ENCODE results near the gene BOLA1. TPM values are rescaled to one million over a fixed set of nuclear protein-coding genes. Genes with fewer than 3 reads are reported as not detected.
"Not testable (repeated sequence)": the region's sequence is repeated elsewhere in the genome, so short reads cannot be mapped to it uniquely, and the experiment has no call there.

Gene BOLA1
- total RNA-seq, 1 donor from 2014 or later, result 11.6 TPM

DNA sequence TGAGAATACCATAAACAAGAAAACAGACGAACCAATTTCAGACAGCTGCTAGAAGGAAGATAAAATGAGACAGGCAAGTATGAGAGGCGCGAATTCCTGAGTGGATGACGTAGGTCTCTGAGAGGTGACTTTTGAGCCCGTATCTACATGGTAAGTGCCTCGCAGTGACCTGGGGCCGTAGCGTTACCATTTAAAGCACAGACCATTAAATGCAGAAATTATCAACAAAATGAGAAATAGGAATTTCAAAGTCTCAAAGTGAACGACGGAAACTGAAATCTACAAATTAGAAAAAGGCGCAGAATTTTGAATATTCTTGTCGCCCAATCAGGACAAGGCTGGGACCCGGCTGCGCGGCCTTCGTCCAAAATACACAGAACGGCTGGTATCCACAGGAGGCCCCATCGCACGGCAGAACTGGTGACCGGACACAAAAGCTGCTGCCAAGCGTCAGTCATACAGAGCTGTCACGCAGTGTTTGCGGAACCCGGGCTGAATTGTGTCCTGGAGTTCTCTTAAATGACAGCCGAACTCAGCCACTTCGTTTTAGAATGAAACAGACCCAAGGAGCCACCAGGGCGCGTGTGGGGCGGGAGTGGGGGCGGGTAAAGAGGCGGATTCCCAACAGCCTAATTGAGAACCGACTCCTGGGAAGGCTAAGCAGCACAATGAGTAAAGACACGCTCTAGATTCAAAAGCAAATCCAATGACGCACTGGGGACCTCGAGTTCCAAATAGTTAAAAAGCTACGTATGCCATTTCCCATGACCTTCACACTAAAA is 13.8 kb upstream of the BOLA1 start:
- Mint-ChIP-seq H3K4me1 (peaks cover 4% of the 10 kb centered on the region), H3K4me3 (no peak overlapping the region), H3K36me3 (no peaks in the 10 kb centered on the region), H3K9me3 (no peaks in the 10 kb centered on the region), H3K27ac (no peak overlapping the region), H3K27me3 (ENCODE audit: low read depth) (no peaks in the 10 kb centered on the region)
- TF ChIP-seq, protein P1, sequence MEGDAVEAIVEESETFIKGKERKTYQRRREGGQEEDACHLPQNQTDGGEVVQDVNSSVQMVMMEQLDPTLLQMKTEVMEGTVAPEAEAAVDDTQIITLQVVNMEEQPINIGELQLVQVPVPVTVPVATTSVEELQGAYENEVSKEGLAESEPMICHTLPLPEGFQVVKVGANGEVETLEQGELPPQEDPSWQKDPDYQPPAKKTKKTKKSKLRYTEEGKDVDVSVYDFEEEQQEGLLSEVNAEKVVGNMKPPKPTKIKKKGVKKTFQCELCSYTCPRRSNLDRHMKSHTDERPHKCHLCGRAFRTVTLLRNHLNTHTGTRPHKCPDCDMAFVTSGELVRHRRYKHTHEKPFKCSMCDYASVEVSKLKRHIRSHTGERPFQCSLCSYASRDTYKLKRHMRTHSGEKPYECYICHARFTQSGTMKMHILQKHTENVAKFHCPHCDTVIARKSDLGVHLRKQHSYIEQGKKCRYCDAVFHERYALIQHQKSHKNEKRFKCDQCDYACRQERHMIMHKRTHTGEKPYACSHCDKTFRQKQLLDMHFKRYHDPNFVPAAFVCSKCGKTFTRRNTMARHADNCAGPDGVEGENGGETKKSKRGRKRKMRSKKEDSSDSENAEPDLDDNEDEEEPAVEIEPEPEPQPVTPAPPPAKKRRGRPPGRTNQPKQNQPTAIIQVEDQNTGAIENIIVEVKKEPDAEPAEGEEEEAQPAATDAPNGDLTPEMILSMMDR (IDR thresholded peaks at IDR 0.05; ENCODE audit: unreplicated experiment), result no peak
- peak; percentile 45 to 72 for DNase-seq (ENCODE audit: low spot score in 2 of 2, unreplicated experiment in 2 of 2)

DNA sequence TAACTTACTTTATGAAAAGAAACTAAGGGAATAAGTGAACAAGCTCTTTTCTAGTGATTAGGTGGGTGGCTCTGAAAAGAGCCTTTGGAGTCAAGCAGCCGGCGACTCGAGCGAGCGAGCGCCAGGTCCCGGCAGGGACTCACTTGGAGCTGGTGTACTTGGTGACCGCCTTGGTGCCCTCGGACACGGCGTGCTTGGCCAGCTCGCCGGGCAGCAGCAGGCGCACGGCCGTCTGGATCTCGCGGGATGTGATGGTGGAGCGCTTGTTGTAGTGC is 13.3 kb upstream of the BOLA1 start:
- not testable (repeated sequence) for H3K4me1 Mint-ChIP-seq; H3K36me3 Mint-ChIP-seq; DNase-seq (ENCODE audit: low spot score in 2 of 2, unreplicated experiment in 2 of 2); H3K27me3 Mint-ChIP-seq (ENCODE audit: low read depth); H3K4me3 Mint-ChIP-seq; H3K27ac Mint-ChIP-seq; H3K9me3 Mint-ChIP-seq

DNA sequence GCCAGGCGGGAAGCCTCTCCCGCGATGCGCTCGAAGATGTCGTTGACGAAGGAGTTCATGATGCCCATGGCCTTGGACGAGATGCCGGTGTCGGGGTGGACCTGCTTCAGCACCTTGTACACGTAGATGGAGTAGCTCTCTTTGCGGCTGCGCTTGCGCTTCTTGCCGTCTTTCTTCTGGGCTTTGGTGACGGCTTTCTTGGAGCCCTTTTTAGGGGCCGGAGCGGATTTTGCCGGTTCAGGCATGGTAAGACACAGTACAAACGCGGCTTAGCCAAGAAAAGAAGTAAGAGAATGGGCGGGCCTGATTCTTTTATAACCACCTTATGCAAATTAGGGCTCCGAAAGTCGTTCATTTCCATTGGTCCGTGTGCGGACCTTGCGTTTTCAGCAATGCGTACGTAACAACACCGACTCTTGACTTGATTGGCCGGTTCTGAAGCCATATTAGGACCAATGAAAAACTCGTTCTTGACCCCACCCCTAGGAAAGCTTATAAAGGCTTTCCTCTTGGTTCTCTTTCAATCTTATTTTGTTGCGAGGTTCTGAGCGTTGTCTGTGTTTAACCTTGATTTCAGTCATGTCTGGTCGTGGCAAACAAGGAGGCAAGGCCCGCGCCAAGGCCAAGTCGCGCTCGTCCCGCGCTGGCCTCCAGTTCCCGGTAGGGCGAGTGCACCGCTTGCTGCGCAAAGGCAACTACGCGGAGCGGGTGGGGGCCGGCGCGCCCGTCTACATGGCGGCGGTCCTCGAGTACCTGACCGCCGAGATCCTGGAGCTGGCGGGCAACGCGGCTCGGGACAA is 12.8 kb upstream of the BOLA1 start:
- Mint-ChIP-seq H3K4me3 (no peak overlapping the region), H3K27me3 (ENCODE audit: low read depth) (no peaks in the 10 kb centered on the region), H3K27ac (no peak overlapping the region), H3K9me3 (no peaks in the 10 kb centered on the region), H3K4me1 (peaks cover 4% of the 10 kb centered on the region), H3K36me3 (no peaks in the 10 kb centered on the region)
- peak; percentile 46 to 81 for DNase-seq (ENCODE audit: low spot score in 2 of 2, unreplicated experiment in 2 of 2)
- TF ChIP-seq, protein P1 (IDR thresholded peaks at IDR 0.05; ENCODE audit: unreplicated experiment), result no peak

DNA sequence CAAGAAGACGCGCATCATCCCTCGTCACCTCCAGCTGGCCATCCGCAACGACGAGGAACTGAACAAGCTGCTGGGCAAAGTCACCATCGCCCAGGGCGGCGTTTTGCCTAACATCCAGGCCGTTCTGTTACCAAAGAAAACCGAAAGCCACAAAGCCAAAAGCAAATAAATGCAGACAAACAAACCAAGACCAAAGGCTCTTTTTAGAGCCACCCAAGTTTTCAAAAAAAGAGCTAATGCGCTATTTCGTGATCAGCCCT is 12.2 kb upstream of the BOLA1 start:
- not testable (repeated sequence) for H3K4me3 Mint-ChIP-seq; H3K9me3 Mint-ChIP-seq; H3K4me1 Mint-ChIP-seq; DNase-seq (ENCODE audit: low spot score in 2 of 2, unreplicated experiment in 2 of 2); H3K27ac Mint-ChIP-seq; H3K36me3 Mint-ChIP-seq; H3K27me3 Mint-ChIP-seq (ENCODE audit: low read depth)

DNA sequence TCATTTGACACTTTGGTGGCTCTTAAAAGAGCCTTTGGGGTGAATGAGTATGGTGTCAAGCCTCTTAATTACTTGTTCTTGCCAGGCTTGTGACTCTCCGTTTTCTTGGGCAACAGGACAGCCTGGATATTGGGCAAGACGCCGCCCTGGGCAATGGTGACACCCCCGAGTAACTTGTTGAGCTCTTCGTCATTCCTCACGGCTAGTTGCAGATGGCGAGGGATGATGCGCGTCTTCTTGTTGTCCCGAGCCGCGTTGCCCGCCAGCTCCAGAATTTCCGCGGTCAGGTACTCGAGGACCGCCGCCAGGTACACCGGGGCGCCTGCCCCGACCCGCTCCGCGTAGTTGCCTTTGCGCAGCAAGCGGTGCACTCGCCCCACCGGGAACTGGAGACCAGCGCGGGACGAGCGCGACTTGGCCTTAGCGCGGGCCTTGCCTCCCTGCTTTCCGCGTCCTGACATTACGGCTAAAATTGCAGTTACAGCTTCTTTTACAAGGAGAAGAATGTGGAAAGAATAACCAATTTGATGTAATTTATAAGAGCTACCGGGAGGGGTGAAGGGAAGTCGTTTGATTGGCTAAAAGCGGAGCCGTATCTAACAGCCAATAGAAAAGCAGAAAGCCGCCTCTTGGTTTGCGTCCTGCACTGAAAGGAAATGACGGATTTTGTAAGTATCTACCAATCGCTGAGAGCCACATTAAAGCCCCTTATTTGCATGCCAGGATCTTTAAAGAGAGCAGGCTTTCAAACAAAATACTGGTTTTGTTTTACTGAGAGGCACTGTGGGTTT is 11.7 kb upstream of the BOLA1 start:
- Mint-ChIP-seq H3K27me3 (ENCODE audit: low read depth) (no peaks in the 10 kb centered on the region), H3K36me3 (no peaks in the 10 kb centered on the region), H3K4me1 (peaks cover 4% of the 10 kb centered on the region), H3K4me3 (no peak overlapping the region), H3K27ac (no peak overlapping the region), H3K9me3 (no peaks in the 10 kb centered on the region)
- TF ChIP-seq, protein P1 (IDR thresholded peaks at IDR 0.05; ENCODE audit: unreplicated experiment), result no peak
- peak; percentile 46 to 76 for DNase-seq (ENCODE audit: low spot score in 2 of 2, unreplicated experiment in 2 of 2)

DNA sequence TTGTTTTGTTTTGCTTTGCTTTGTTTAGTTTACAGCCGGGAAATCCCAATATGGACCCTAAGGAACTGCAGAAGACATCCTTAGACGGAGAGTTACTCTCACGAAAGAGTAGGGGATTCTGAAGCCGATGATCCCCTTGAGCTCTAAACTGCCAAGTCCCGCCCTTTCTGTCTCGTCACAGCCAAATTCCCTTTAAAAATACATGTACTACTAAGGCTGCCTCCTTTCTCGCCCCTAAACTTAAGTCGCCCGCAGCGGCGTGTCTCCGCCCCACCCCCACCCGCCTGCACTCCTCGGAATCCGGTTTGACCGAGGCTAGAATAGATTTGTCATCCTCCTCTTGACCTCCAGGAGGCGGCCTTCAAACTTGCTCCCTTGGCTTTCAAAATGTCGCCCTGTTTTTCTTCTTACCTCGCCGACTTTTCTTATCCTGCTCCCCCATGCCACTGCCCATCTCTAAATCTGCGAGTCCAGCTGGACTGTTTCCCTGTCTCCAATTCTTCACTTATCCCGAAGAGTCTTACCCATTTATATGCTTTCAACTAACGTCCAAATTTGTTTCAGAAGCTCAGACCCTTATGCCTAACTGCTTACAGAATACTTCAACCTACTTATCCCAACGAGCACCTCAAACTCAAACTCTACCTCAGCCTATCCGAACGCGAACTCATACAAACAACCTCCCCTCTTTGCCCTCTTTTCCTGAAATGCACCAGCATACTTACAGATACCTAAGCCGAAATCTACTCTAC is 10.9 kb upstream of the BOLA1 start:
- no peaks in the 10 kb centered on the region for H3K36me3 Mint-ChIP-seq

More for the DNA sequence above, 10.9 kb upstream of the BOLA1 start:
- DNase-seq (ENCODE audit: low spot score in 2 of 2, unreplicated experiment in 2 of 2), result peak; percentile 37 to 71
- H3K9me3 Mint-ChIP-seq, result no peaks in the 10 kb centered on the region
- H3K27me3 Mint-ChIP-seq (ENCODE audit: low read depth), result no peaks in the 10 kb centered on the region
- H3K27ac Mint-ChIP-seq, result no peak overlapping the region
- H3K4me3 Mint-ChIP-seq, result no peak overlapping the region
- H3K4me1 Mint-ChIP-seq, result peaks cover 4% of the 10 kb centered on the region
- TF ChIP-seq, protein P1 (IDR thresholded peaks at IDR 0.05; ENCODE audit: unreplicated experiment), result peak; percentile 44

All from mesothelial cell of epicardium (in vitro differentiated cells).